Muscle of arm (tissue), 12 donors: ENCODE data around the gene VPS25. TPM values are rescaled to one million over a fixed set of nuclear protein-coding genes. Genes with fewer than 3 reads are reported as not detected.

ENCODE experiments used
- DNase-seq: peaks from one replicate; pipeline ENCODE4 v3.0.0-alpha.2; 2013
- polyA plus RNA-seq, 12 donors: library from polyadenylated mRNA; unstranded; fragments of 120-200 nt; gene quantifications; one replicate each; pipeline ENCODE4 v1.2.1, GENCODE V29; 2013; ENCODE audit not compliant: insufficient read length in 12 of 12

Gene VPS25
- polyA plus RNA-seq, 12 donors: 25.0 to 46.1 (median 30.6) TPM; not detected in 1

GRCh38 chr17:42784811-42785592 is 11.8 kb downstream of the VPS25 start:
- no peak for DNase-seq

DNA sequence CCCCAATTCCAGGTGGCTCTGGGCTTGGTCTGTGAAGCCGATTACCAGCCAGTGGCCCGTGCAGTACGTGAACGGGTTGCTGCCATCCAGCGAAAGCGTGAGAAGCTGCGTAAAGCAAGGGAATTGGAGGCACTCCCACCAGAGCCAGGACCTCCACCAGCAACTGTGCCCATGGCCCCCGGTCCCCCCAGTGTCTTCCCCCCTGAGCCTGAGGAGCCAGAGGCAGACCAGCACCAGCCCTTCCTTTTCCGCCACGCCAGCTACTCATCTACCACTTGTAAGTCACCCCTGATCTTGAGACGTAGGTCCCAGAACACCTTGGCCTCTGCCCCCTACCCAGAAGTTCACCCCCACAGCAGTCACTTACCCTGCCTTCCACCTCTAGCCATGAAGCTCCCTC is 14.0 kb downstream of the VPS25 start:
- DNase-seq: no peak

- no peak for DNase-seq
Measured at GRCh38 chr17:42791948-42792347, 18.7 kb downstream of the VPS25 start.

DNA sequence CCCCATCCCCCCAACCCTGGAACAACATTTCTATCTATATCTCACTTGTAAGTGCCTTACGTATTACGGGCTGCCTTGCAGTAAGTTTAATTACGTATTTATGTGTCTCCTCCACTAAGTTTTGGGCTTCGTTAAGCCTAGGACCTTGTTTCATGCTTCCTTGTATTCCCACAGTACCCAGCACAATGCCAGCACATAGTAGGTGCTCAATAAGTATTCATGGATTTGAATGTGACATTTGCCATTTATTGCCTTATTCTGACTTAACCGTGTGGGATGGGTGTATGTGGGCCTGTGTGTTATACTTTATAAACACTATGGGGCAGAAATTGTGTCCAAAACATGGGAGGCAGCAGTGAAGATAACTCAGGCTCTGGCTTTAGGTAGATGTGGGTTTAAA is 19.3 kb downstream of the VPS25 start:
- DNase-seq: no peak

GRCh38 chr17:42795061-42795460 is 21.8 kb downstream of the VPS25 start:
- no peak for DNase-seq

DNA sequence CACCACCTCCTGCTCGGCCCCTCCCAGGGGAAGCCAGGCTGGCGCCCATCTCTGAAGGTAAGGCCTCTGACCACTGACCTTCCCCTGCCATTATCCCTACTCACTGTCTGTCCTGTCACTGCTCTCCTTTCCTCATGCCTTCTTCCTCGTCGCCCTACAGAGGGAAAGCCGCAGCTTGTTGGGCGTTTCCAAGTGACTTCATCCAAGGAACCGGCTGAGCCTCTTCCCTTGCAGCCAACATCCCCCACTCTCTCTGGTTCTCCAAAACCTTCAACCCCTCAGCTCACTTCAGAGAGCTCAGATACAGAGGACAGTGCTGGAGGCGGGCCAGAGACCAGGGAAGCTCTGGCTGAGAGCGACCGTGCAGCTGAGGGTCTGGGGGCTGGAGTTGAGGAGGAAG is 22.2 kb downstream of the VPS25 start:
- DNase-seq: no peak

- DNase-seq: no peak
Measured at GRCh38 chr17:42796066-42796758, 23.0 kb downstream of the VPS25 start.

DNA sequence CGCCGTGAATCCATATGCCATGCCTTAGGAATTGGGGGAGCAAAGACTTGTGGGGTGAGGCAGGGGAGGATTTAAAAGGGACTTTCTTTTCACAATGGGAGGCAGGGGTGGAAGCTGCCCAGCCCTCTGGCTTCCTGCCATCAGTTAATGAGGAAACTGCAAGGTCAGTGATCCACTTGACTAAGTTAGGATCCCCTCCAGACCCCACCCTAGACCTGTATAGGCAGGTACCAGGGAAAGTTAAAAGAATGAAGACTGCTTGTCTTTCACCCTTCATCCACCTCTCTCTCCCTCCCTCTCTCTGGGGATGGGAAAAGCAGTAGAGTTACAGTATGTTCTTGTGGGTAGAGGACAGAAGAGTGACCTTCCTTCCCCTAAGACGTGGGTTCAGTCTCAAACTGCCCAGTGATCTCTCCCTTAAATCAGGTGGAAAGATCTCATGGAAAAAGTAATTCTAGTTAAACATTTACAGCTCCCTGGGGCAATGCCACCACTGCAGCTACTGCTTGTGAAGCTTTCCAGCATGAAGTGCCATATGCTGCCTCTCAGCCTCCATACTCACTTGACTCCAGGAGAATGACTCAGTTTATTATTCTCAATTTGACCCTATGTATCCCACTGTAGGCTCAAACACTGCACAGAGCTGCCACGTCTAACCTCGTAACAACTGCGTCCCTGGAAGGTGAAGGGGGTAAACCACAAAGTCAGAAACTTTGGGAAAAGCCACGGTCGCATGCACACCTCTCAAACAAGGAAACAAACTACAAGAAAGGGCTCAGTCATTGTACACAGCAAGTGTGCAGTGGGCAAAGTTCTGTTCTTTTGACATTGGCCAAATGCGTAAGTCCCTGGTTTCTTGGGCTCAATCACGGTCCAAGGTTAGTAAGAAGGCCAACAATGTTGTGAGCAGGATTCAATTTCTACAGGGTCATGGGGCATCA is 24.1 kb downstream of the VPS25 start:
- no peak for DNase-seq

DNA sequence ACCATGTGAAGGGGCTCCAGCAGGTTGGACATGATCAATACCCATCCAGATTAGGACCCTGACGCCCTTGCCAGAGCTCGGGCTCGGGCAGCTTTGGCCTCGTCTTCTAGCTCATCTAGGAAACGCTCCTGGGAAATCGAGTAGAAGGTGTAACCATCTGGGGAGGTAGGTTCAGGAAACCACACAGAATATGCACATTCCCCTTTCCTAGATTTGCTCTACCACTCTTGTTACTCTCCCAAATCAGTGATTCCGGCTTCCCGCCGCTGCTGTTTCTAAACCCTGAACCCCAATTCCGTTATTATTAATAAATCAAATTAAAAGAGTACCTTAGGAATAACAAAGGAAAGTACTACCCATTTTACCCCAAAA is 24.7 kb downstream of the VPS25 start:
- DNase-seq: no peak

DNA sequence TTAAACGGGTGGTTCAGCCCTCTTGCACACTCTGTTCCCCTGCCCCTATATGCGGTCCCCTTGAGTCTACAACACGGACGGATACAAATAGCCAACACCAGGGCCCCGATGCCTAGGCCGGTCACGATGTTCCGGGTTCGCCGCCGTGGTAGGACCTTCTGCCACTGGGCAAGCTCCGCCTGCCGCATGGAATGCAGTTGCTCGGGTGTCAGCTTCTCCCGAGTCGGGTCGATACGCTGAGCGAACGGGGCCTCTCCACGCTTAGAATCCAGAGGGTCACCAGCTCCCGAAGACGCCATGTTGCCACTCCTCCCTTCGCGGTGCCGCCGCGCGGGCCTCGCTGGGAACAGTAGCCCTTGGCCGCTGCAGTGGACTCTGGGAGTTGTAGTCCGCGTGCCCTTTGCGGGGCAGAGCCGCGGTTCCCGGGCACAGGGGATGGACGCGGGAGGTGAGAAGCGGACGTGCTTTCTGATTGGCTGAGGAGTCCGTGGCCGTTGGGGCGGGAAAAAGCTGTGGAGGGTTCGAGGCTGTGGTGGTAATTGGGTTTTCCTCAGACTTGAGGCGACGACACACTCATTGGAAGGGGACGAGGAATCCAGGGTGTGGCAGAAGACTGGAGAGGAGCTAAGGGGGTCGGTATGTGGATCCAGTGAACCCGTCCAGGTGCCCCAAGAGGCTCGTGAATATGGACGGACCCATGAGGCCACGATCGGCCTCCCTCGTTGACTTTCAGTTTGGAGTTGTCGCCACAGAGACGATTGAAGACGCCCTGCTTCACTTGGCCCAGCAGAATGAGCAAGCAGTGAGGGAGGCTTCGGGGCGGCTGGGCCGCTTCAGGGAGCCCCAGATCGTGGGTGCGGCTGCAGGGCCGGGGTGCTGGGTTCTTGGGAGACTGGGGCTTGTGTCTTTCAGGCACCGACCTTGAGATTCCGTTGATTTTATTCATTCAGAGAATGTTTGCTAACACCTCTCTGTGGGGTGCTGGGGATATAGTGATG is 25.4 kb downstream of the VPS25 start, which contains the start of the genes CNTD1 and COA3:
TSS of gene CNTD1 (plus strand) at position 479 of the 998 bp plus-strand sequence. CDS start at position 686, 207 bp downstream.
TSS of gene COA3 (minus strand) at position 322 of the 998 bp plus-strand sequence. CDS start at position 299, 23 bp downstream.
- peak; percentile 85 for DNase-seq

GRCh38 chr17:42803074-42803883 is 30.0 kb downstream of the VPS25 start:
- no peak for DNase-seq

GRCh38 chr17:42804918-42805367 is 31.7 kb downstream of the VPS25 start:
- DNase-seq: no peak

DNA sequence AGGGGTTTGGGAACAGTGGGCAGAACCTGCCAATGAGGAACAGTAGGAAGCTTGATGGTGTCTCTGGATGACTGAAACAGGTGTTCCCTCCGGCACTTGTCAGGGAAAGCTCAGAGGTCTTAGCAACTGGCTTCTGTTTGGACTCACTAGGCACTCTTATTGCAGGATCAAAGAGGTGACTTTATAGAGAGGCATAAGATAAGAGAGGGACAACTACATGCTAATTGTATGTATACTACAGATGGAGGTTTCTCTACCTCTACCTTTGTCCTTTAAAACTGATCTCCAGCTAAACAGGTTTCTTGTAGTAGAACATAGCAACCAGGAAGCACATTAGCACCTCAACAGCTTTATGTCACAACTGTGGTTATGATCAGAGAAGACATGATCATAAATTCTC is 33.0 kb downstream of the VPS25 start:
- DNase-seq: no peak

DNA sequence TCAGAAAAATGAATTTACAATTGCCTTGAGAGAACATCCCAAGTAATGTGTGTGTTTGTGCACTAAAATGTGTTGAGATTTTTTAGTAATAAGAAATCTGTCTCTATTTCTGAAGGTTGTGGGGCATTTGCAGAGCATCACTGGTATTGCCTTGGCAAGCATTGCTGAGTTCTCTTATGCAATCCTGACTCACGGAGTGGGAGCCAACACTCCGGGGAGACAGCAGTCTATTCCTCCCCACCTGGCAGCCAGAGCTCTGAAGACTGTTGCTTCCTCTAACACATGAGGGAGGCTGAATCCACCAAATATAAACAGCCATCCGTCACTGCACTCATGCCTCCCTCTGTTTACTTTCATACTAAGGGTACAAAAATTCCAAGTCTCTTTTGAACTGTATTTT is 36.0 kb downstream of the VPS25 start:
- no peak for DNase-seq

DNA sequence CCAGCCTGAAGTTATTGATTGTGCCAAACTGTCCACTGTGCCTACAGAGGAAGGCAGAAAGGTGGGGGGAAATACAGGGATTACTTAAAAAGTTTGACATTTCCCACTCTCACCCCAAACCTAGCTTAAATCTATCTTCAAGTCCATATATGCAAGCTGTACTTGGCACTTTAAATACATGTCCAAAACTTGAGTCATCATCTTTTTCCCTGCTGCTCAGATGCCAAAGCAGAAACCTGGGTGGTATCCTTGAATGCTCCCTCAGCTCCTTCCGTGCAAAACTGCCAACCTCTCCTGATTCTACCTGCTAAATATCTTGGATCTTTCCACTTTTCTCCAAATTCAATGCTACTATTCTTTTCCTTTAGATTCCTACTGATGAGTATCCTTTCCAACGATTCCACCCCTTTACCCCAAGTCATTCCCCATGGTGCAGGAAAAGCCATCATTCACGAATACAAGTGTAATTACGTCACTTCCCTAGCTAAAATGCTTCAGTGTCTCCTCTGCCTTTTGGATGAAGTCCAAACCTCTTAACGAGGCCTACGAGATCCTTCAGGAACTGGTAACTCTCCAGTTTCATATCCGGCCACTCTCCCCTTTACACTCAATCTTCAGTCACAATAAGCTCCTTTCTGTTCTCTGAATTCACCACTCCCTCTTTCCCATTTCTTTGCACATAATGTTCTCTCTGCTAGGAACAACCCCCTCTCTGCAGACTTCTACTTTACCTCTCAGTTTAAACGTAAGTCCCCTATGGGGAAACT is 41.6 kb downstream of the VPS25 start:
- peak; percentile 42 for DNase-seq

DNA sequence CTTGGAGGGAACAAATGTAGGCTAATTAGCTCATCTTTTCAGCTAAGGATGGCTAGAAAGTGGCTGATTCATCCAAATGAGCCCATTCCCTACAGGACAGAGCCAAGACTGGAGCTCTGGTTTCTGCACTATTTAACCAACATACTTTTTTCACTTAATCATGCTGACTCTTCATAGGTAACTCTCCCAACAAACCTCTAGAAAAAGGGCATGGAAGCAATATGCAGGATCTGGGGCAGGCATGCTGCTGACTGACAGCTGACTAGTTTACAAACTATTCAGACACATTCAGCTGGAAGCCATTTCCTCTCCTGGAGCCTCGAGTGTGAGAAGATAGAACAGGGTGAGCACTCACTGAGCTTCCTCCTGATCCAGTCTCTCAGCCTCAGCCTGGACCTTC is 44.6 kb downstream of the VPS25 start:
- DNase-seq: no peak

DNA sequence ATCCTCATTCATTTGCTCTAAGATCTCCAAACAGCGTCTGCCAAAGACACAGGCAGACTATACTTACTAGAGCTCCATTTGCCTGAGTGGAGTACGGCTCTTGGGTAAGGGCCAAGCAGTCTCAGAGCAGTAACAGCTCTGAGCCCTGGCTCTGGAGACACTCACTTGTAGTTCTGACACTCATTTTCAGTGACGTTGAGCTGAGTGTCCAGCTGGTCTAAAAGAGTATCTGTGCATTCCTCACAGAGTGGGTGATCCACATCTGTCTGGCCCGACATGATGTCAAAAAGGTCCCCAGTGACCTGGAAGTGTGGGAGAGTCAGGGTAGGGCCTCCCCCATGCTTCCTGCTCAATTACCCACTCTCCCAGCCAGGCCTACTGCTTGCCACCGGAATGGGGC is 45.1 kb downstream of the VPS25 start:
- no peak for DNase-seq

- DNase-seq: no peak
Measured at GRCh38 chr17:42819939-42820535, 46.8 kb downstream of the VPS25 start.

GRCh38 chr17:42821176-42821575 is 47.9 kb downstream of the VPS25 start:
- no peak for DNase-seq
